Lower leg skin (tissue), 4 donors: ENCODE data around the gene NTRK2. TPM values are rescaled to one million over a fixed set of nuclear protein-coding genes. Genes with fewer than 3 reads are reported as not detected.

ENCODE experiments used
- DNase-seq, 2 donors: peaks; one replicate each; pipeline ENCODE4 v3.0.0-alpha.2; 2019; ENCODE audit warnings: low spot score in 2 of 2
- H3K4me3 ChIP-seq: fragments of 200-600 bp; sonication (generic); 2 replicates; pipeline ENCODE4 v1.5.1; 2017; ENCODE audit warnings: mild to moderate bottlenecking, low read depth; ENCODE audit not compliant: poor library complexity, severe bottlenecking
- POLR2A ChIP-seq, 2 donors: fragments of 450-650 bp; IDR thresholded peaks; one replicate each; pipeline ENCODE4 v1.6.1; 2016 to 2017; ENCODE audit warnings: antibody characterized with exemption in 2 of 2, mild to moderate bottlenecking in 1 of 2, moderate library complexity in 1 of 2
- WGBS, 2 donors: methylation state at CpG; one replicate each; pipeline ENCODE4 v1.1.5; 2018; 5-methylcytosine and 5-hydroxymethylcytosine counted together
- intact Hi-C: fragments of 100-400 bp; cut with DNase I; formaldehyde crosslinking; loops from one replicate; pipeline ENCODE4 v1.15.0; 2023; ENCODE audit warnings: low total_unique reads
- total RNA-seq, 4 donors: library from RNA; depleted of rRNA; stranded (reverse); fragments of >200 nt; gene quantifications; one replicate each; pipeline ENCODE4 v1.1.0, GENCODE V29; 2016
- TF ChIP-seq, protein P1 (sequence below), 3 donors: fragments of 450-650 bp; IDR thresholded peaks; one replicate each; pipeline ENCODE4 v1.5.1; 2016; ENCODE audit warnings: antibody characterized with exemption in 3 of 3, mild to moderate bottlenecking in 3 of 3, moderate library complexity in 2 of 3

The NTRK2 gene
- total RNA-seq, 4 donors from 2014 or later: 6.2 to 16.3 (median 10.3) TPM

DNA sequence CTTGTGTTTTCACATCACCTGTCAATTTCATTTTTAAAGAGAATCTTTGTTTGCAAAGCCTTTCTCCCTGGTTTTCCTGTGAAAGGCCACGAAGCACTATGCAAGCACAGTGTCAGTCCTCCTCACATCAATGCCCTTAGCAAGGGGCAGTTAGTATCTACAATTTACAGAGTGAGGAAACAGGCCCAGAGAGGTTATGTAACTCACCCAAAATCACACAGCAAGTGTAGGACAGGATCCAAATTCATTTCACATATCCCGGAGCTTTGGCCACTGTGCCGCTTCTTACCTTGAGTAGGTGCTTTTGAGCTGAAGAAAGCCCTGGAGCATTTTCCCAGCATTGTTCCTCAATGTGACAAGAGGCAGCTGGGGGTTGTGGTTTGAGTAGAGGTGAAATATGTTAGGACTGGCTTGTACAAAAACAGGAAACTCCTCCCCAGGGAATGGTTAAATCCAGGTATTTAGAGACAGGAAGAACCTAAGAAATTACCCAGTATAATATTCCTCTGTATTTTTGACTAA, 283.8 kb downstream of the NTRK2 start:
- WGBS, 2 donors: 70 to 74% methylated on average over 3 of the region's 3 CpGs
- TF ChIP-seq, protein P1, sequence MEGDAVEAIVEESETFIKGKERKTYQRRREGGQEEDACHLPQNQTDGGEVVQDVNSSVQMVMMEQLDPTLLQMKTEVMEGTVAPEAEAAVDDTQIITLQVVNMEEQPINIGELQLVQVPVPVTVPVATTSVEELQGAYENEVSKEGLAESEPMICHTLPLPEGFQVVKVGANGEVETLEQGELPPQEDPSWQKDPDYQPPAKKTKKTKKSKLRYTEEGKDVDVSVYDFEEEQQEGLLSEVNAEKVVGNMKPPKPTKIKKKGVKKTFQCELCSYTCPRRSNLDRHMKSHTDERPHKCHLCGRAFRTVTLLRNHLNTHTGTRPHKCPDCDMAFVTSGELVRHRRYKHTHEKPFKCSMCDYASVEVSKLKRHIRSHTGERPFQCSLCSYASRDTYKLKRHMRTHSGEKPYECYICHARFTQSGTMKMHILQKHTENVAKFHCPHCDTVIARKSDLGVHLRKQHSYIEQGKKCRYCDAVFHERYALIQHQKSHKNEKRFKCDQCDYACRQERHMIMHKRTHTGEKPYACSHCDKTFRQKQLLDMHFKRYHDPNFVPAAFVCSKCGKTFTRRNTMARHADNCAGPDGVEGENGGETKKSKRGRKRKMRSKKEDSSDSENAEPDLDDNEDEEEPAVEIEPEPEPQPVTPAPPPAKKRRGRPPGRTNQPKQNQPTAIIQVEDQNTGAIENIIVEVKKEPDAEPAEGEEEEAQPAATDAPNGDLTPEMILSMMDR (IDR thresholded peaks at IDR 0.05): no peak
- no peak for TF ChIP-seq POLR2A (IDR thresholded peaks at IDR 0.05)
- no peak for DNase-seq
- H3K4me3 ChIP-seq: no peak overlapping the region
- intact Hi-C loops: loop anchor here (10.0 kb wide), 1 partner anchor 249 kb away; no protein-coding TSS in a partner anchor

- peak; percentile 81 to 97 for DNase-seq
- 20 to 25% methylated on average over 21 of the region's 21 CpGs for WGBS, 2 donors
- H3K4me3 ChIP-seq: no peak overlapping the region
- TF ChIP-seq POLR2A (IDR thresholded peaks at IDR 0.05): no peak
- TF ChIP-seq, protein P1 (IDR thresholded peaks at IDR 0.05): peak in 1 of 3 donors; percentile 92
- intact Hi-C loops: loop anchor here (10.0 kb wide), 1 partner anchor 249 kb away; no protein-coding TSS in a partner anchor
Measured at GRCh38 chr9:84953797-84954705, 284.5 kb downstream of the NTRK2 start.

DNA sequence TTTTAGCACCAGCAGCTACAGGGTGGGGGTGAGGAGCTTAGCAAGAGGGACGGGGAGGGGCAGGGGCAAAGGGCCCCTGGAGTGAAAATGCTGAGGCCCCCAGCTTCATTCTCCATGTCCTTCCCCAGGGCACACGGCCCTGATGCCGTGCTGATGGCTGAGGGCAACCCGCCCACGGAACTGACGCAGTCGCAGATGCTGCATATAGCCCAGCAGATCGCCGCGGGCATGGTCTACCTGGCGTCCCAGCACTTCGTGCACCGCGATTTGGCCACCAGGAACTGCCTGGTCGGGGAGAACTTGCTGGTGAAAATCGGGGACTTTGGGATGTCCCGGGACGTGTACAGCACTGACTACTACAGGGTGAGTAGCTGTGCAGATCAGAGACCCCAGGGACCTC, 285.6 kb downstream of the NTRK2 start:
- TF ChIP-seq, protein P1 (IDR thresholded peaks at IDR 0.05): no peak
- TF ChIP-seq POLR2A (IDR thresholded peaks at IDR 0.05): no peak
- no peak for DNase-seq
- no peak overlapping the region for H3K4me3 ChIP-seq
- WGBS, 2 donors: 96 to 97% methylated on average over 17 to 18 of the region's 18 CpGs
- intact Hi-C loops: loop anchor here (10.0 kb wide), 1 partner anchor 250 kb away; no protein-coding TSS in a partner anchor

DNA sequence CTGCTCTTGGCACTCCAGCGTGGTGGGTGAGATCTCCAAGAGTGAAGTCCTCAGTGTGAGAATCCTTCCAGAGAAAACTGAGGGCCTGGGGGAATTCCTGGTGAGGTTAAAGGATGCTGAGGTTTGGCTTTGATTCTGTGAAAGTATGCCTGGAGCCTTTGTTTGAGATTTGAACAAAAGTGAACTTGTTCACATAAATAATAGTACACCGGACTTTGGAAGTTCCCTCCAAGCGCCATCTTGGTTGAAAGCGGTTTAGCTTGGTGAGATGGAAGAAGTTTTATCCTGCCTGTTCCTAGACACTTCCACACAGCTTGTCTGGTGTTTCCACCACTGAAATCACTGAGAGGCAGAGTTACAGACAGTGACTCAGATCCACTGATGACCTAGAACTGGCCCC, 286.4 kb downstream of the NTRK2 start:
- 66 to 86% methylated on average over 4 of the region's 4 CpGs for WGBS, 2 donors

GRCh38 chr9:84959339-84959738, 289.8 kb downstream of the NTRK2 start:
- no peak for DNase-seq
- WGBS, 2 donors: 84 to 93% methylated on average over 5 of the region's 5 CpGs
- H3K4me3 ChIP-seq: no peak overlapping the region
- intact Hi-C loops: loop anchor here (10.0 kb wide), 1 partner anchor 255 kb away; no protein-coding TSS in a partner anchor
- TF ChIP-seq, protein P1 (IDR thresholded peaks at IDR 0.05): no peak
- TF ChIP-seq POLR2A (IDR thresholded peaks at IDR 0.05): no peak

More for the DNA sequence above, 286.4 kb downstream of the NTRK2 start:
- no peak overlapping the region for H3K4me3 ChIP-seq
- no peak for DNase-seq
- intact Hi-C loops: loop anchor here (10.0 kb wide), 1 partner anchor 251 kb away; no protein-coding TSS in a partner anchor
- TF ChIP-seq, protein P1 (IDR thresholded peaks at IDR 0.05): no peak
- no peak for TF ChIP-seq POLR2A (IDR thresholded peaks at IDR 0.05)
